Activated gamma-delta T cell (primary cell): Measurements from ENCODE around the gene REXO5.

ENCODE experiments used
- DNase-seq: peaks from one replicate; lab custom pipeline; 2025; lab: John Stamatoyannopoulos, UW

REXO5 gene

GRCh38 chr16:20871941-20872815 is 65.9 kb downstream of the REXO5 start:
- DNase-seq, result no peak

GRCh38 chr16:20873331-20873730 is 67.0 kb downstream of the REXO5 start:
- DNase-seq, result no peak

- DNase-seq, result no peak
Observed at GRCh38 chr16:20874088-20874581, 67.8 kb downstream of the REXO5 start.

GRCh38 chr16:20875355-20875650 is 69.0 kb downstream of the REXO5 start:
- no peak for DNase-seq

- no peak for DNase-seq
Observed at GRCh38 chr16:20878682-20879147, 72.4 kb downstream of the REXO5 start.

GRCh38 chr16:20879175-20880040 is 73.1 kb downstream of the REXO5 start:
- no peak for DNase-seq

GRCh38 chr16:20880867-20881502 is 74.7 kb downstream of the REXO5 start:
- DNase-seq, result no peak

- DNase-seq, result no peak
Observed at GRCh38 chr16:20881503-20881878, 75.2 kb downstream of the REXO5 start.

- no peak for DNase-seq
Observed at GRCh38 chr16:20883554-20884239, 77.4 kb downstream of the REXO5 start.

GRCh38 chr16:20884240-20884556 is 77.9 kb downstream of the REXO5 start:
- no peak for DNase-seq

- DNase-seq, result no peak
Observed at GRCh38 chr16:20886320-20886719, 80.0 kb downstream of the REXO5 start.

GRCh38 chr16:20887207-20887606 is 80.9 kb downstream of the REXO5 start:
- no peak for DNase-seq

GRCh38 chr16:20889625-20890275 is 83.4 kb downstream of the REXO5 start:
- DNase-seq, result no peak

GRCh38 chr16:20894388-20894787 is 88.1 kb downstream of the REXO5 start:
- DNase-seq, result no peak

- no peak for DNase-seq
Observed at GRCh38 chr16:20897253-20897897, 91.0 kb downstream of the REXO5 start.

- no peak for DNase-seq
Observed at GRCh38 chr16:20897922-20898321, 91.6 kb downstream of the REXO5 start.

- no peak for DNase-seq
Observed at GRCh38 chr16:20899071-20899470, 92.7 kb downstream of the REXO5 start.
